Measurements from ENCODE around the gene HDAC2. TPM values are rescaled to one million over a fixed set of nuclear protein-coding genes. Genes with fewer than 3 reads are reported as not detected.
"Not testable (repeated sequence)": the region's sequence is repeated elsewhere in the genome, so short reads cannot be mapped to it uniquely, and the experiment has no call there.

HDAC2 gene
- total RNA-seq, 3 donors from 2014 or later (not counting 1 experiment from before 2014, with no cell fraction given): 55.1 to 74.5 (median 60.8) TPM

DNA sequence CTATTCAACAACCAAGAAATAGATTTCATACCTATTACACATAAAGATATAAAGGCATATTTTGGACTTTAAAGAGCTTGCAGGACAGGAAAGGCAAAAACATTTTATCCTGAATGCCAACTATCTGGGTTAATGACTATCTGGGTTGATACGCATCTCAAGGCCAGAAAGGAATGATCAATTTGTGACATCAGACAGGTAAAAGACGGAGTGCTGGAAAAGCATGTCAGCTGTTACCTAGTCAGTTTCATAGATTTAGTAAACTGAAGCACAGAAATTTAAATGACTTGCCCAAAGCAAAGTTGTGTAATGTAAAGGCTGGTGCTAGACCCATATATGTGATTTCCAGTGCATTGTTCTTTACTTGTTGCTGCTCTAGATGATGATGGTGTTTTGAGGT, 36.8 kb downstream of the HDAC2 start:
- H3K27ac Mint-ChIP-seq: no peak overlapping the region
- H3K36me3 Mint-ChIP-seq: peaks cover 18% of the 10 kb centered on the region
- DNase-seq: no peak
- no peaks in the 10 kb centered on the region for H3K4me1 Mint-ChIP-seq
- Histone ChIP-seq H3K9me3 (ENCODE audit: control insufficient read depth, insufficient read depth, low read length) (peaks cover 3% of the 10 kb centered on the region), H3K27ac (ENCODE audit: low read length) (no peak overlapping the region), H3K36me3 (ENCODE audit: control insufficient read depth, insufficient read depth, low read length) (peaks cover 8% of the 10 kb centered on the region), H3K4me3 (ENCODE audit: low read length) (no peak overlapping the region), H3K27me3 (ENCODE audit: control insufficient read depth, insufficient read depth, low read length) (no peaks in the 10 kb centered on the region), H3K4me1 (ENCODE audit: control insufficient read depth, insufficient read depth, low read length) (no peaks in the 10 kb centered on the region)
- 98% methylated on average over 2 of the region's 2 CpGs for WGBS (ENCODE audit: insufficient coverage)
- TF ChIP-seq, protein P1, sequence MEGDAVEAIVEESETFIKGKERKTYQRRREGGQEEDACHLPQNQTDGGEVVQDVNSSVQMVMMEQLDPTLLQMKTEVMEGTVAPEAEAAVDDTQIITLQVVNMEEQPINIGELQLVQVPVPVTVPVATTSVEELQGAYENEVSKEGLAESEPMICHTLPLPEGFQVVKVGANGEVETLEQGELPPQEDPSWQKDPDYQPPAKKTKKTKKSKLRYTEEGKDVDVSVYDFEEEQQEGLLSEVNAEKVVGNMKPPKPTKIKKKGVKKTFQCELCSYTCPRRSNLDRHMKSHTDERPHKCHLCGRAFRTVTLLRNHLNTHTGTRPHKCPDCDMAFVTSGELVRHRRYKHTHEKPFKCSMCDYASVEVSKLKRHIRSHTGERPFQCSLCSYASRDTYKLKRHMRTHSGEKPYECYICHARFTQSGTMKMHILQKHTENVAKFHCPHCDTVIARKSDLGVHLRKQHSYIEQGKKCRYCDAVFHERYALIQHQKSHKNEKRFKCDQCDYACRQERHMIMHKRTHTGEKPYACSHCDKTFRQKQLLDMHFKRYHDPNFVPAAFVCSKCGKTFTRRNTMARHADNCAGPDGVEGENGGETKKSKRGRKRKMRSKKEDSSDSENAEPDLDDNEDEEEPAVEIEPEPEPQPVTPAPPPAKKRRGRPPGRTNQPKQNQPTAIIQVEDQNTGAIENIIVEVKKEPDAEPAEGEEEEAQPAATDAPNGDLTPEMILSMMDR (IDR thresholded peaks at IDR 0.05): no peak
- H3K9me3 Mint-ChIP-seq: peaks cover 12 to 15% of the 10 kb centered on the region in 2 donors
- no peak overlapping the region for H3K4me3 Mint-ChIP-seq
- H3K27me3 Mint-ChIP-seq (ENCODE audit: low read depth in 2 of 2): peaks cover 8 to 11% of the 10 kb centered on the region in 2 donors
- ATAC-seq: no peak
- intact Hi-C loops (cut with micrococcal nuclease): no loop called here

DNA sequence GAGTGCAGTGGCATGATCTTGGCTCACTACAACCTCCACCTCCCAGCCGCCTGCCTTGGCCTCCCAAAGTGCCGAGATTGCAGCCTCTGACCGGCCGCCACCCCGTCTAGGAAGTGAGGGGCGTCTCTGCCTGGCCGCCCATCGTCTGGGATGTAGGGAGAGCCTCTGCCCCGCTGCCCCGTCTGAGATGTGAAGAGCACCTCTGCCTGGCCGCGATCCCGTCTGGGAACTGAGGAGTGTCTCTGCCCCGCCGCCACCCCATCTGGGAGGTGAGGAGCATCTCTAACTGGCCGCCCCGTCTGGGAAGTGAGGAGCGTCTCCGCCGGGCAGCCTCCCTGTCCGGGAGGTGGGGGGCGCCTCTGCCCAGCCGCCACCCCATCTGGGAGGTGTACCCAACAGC, 39.0 kb downstream of the HDAC2 start:
- DNase-seq: not testable (repeated sequence)

DNA sequence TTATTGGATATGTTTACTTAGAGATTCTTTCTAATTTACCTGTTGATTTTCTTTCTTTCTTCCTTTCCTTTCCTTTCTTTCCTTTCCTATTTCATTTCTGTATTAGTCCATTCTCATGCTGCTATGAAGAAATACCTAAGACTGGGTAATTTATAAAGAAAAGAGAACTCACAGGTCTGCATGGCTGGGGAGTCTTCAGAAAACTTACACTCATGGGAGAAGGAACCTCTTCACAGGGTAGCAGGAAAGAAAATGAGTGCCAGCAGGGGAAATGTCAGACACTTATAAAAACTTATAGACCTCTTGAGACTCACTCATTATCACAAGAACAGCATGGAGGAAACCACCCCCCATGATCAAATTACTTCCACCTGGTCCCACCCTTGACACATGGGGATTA, 40.8 kb downstream of the HDAC2 start:
- ATAC-seq: no peak
- Mint-ChIP-seq H3K27ac (no peak overlapping the region), H3K36me3 (peaks cover 17% of the 10 kb centered on the region), H3K4me3 (no peak overlapping the region), H3K27me3 (ENCODE audit: low read depth in 2 of 2) (peaks cover 11% of the 10 kb centered on the region in 2 donors), H3K4me1 (no peaks in the 10 kb centered on the region), H3K9me3 (peaks cover 14 to 17% of the 10 kb centered on the region in 2 donors)
- H3K27me3 ChIP-seq (ENCODE audit: control insufficient read depth, insufficient read depth, low read length): no peaks in the 10 kb centered on the region
- no peaks in the 10 kb centered on the region for H3K4me1 ChIP-seq (ENCODE audit: control insufficient read depth, insufficient read depth, low read length)
- peaks cover 3% of the 10 kb centered on the region for H3K36me3 ChIP-seq (ENCODE audit: control insufficient read depth, insufficient read depth, low read length)
- no peak overlapping the region for H3K4me3 ChIP-seq (ENCODE audit: low read length)
- no peak overlapping the region for H3K27ac ChIP-seq (ENCODE audit: low read length)
- intact Hi-C loops (cut with micrococcal nuclease): no loop called here
- TF ChIP-seq, protein P1 (IDR thresholded peaks at IDR 0.05): no peak
- peaks cover 3% of the 10 kb centered on the region for H3K9me3 ChIP-seq (ENCODE audit: control insufficient read depth, insufficient read depth, low read length)
- DNase-seq: no peak

More for the DNA sequence above, 39.0 kb downstream of the HDAC2 start:
- H3K4me3 Mint-ChIP-seq; ATAC-seq; H3K9me3 ChIP-seq (ENCODE audit: control insufficient read depth, insufficient read depth, low read length); H3K36me3 ChIP-seq (ENCODE audit: control insufficient read depth, insufficient read depth, low read length); H3K4me1 ChIP-seq (ENCODE audit: control insufficient read depth, insufficient read depth, low read length); intact Hi-C loops (cut with micrococcal nuclease); H3K4me3 ChIP-seq (ENCODE audit: low read length); H3K4me1 Mint-ChIP-seq; H3K27ac ChIP-seq (ENCODE audit: low read length); H3K27ac Mint-ChIP-seq; H3K27me3 ChIP-seq (ENCODE audit: control insufficient read depth, insufficient read depth, low read length): not testable (repeated sequence)
- Mint-ChIP-seq H3K36me3 (peaks cover 17% of the 10 kb centered on the region), H3K27me3 (ENCODE audit: low read depth in 2 of 2) (peaks cover 11% of the 10 kb centered on the region in 2 donors), H3K9me3 (peaks cover 14 to 17% of the 10 kb centered on the region in 2 donors)
- 96% methylated on average over 23 of the region's 23 CpGs for WGBS (ENCODE audit: insufficient coverage)

DNA sequence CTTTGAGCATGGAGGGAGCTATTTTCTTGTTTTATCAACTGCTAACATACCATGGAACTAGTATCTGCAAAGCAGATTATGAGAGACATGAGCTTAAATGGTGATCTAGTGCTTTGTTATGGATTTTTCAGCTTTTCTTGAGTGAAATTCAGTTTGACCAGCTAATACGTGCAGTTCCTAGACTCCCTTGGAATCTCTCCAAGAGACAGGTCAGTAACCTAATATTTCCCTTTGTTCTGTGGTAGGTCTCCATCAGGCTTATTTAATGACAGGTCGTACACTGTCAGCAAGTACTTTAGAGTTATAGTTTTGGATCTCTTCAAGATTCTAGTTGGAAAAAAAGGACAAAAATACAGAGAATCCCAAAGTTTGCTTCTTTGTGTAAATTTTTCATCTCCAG, 43.9 kb downstream of the HDAC2 start:
- Histone ChIP-seq H3K4me3 (ENCODE audit: low read length) (no peak overlapping the region), H3K4me1 (ENCODE audit: control insufficient read depth, insufficient read depth, low read length) (no peaks in the 10 kb centered on the region), H3K36me3 (ENCODE audit: control insufficient read depth, insufficient read depth, low read length) (no peaks in the 10 kb centered on the region), H3K27ac (ENCODE audit: low read length) (no peak overlapping the region), H3K9me3 (ENCODE audit: control insufficient read depth, insufficient read depth, low read length) (peaks cover 3% of the 10 kb centered on the region), H3K27me3 (ENCODE audit: control insufficient read depth, insufficient read depth, low read length) (no peaks in the 10 kb centered on the region)
- WGBS (ENCODE audit: insufficient coverage): 100% methylated on average over 2 of the region's 2 CpGs
- intact Hi-C loops (cut with micrococcal nuclease): no loop called here
- DNase-seq: no peak
- Mint-ChIP-seq H3K4me3 (no peak overlapping the region), H3K4me1 (no peaks in the 10 kb centered on the region), H3K36me3 (peaks cover 17% of the 10 kb centered on the region), H3K27me3 (ENCODE audit: low read depth in 2 of 2) (peaks cover 11% of the 10 kb centered on the region in 2 donors), H3K9me3 (peaks cover 14 to 17% of the 10 kb centered on the region in 2 donors), H3K27ac (no peak overlapping the region)
- ATAC-seq: no peak
- TF ChIP-seq, protein P1 (IDR thresholded peaks at IDR 0.05): no peak
